Measurements from ENCODE around the gene NR3C1. TPM values are rescaled to one million over a fixed set of nuclear protein-coding genes. Genes with fewer than 3 reads are reported as not detected.

The NR3C1 gene
- total RNA-seq, 1 experiment from 2014 or later: 31.4 TPM

- Histone ChIP-seq H4K20me1 (ENCODE audit: control insufficient read depth, insufficient read depth, insufficient read length) (no peaks in the 10 kb centered on the region), H2AK5ac (ENCODE audit: insufficient read length, low read length) (no peak overlapping the region), H4K8ac (replicated peaks; ENCODE audit: insufficient read length, low read depth, low read length) (no peak overlapping the region), H3K4me2 (ENCODE audit: insufficient read depth, insufficient read length, low read length) (no peak overlapping the region), H3K79me2 (ENCODE audit: insufficient read depth, low read length) (no peaks in the 10 kb centered on the region), H2AFZ (ENCODE audit: low read length) (no peak overlapping the region), H3K27ac (ENCODE audit: insufficient read length, low read depth, low read length) (no peak overlapping the region), H4K91ac (ENCODE audit: insufficient read length, low read depth, low read length) (no peak overlapping the region), H2BK5ac (ENCODE audit: insufficient read length, low read length) (no peak overlapping the region), H3K56ac (ENCODE audit: insufficient read length, low read depth, low read length) (no peak overlapping the region), H3K18ac (ENCODE audit: insufficient read length, low read depth, low read length) (no peak overlapping the region), H2BK12ac (ENCODE audit: insufficient read length, low read depth, low read length) (no peak overlapping the region), H3K23ac (ENCODE audit: insufficient read length, low read depth, low read length) (no peak overlapping the region), H3K4ac (ENCODE audit: low read depth, low read length) (no peak overlapping the region), H3K4me1 (ENCODE audit: insufficient read depth, low read length) (peaks cover 3% of the 10 kb centered on the region; the same call in 1 of the 2 replicates), H3K27me3 (ENCODE audit: insufficient read depth, low read length) (no peaks in the 10 kb centered on the region), H2BK20ac (ENCODE audit: low read depth, low read length, poor library complexity, severe bottlenecking) (no peak overlapping the region), H2BK15ac (ENCODE audit: low read depth, low read length) (no peak overlapping the region), H4K5ac (ENCODE audit: insufficient read length, low read depth, low read length) (no peak overlapping the region), H3K14ac (ENCODE audit: insufficient read depth, low read length) (no peak overlapping the region), H3T11ph (ENCODE audit: low read length) (no peak overlapping the region), H3K79me1 (ENCODE audit: insufficient read depth, low read depth, low read length, poor library complexity, severe bottlenecking) (no peaks in the 10 kb centered on the region), H3K9ac (ENCODE audit: extremely low read depth, insufficient read length, low read length) (no peak overlapping the region), H2BK120ac (ENCODE audit: low read depth, low read length, poor library complexity, severe bottlenecking) (no peak overlapping the region), H3K23me2 (ENCODE audit: insufficient read length, low read depth, low read length, poor library complexity, severe bottlenecking) (no peaks in the 10 kb centered on the region), H3K9me3 (ENCODE audit: control insufficient read depth, low read depth, low read length) (no peaks in the 10 kb centered on the region)
- Mint-ChIP-seq H3K9me3 (no peaks in the 10 kb centered on the region), H3K4me3 (no peak overlapping the region), H3K4me1 (peaks cover 11 to 12% of the 10 kb centered on the region in 2 experiments), H3K36me3 (ENCODE audit: insufficient read depth in 1 of 3, low read depth in 3 of 3) (no peaks in the 10 kb centered on the region), H3K27me3 (ENCODE audit: low read depth) (no peaks in the 10 kb centered on the region), H3K27ac (no peak overlapping the region)
- no peak for DNase-seq
- WGBS (ENCODE audit: extremely low coverage, insufficient read length, low lambda C conversion rate): no CpG with 5 or more reads among the region's 7 CpGs
- no peak for TF ChIP-seq CTCF (conservative IDR thresholded peaks at IDR 0.05)
Measured at GRCh38 chr5:143432658-143433239, 29.3 kb upstream of the NR3C1 start.

All from H9 (cell line).